PFSK-1 (cell line): ENCODE data around the gene SKAP1.

Experiments used
- FOXP2 ChIP-seq: optimal IDR thresholded peaks from 2 replicates; pipeline ENCODE3; 2011; ENCODE audit warnings: borderline replicate concordance, control low read depth, inconsistent platforms; ENCODE audit not compliant: insufficient read depth; ENCODE audit errors: extremely low read length, extremely low read depth
- POLR2AphosphoS5 ChIP-seq: IDR thresholded peaks from 2 replicates; pipeline ENCODE4 v1.6.1; 2012; ENCODE audit warnings: low read depth, mild to moderate bottlenecking, control low read depth, low read length, moderate library complexity
- SIN3A ChIP-seq: IDR thresholded peaks from 2 replicates; pipeline ENCODE4 v1.6.1; 2012; ENCODE audit warnings: mild to moderate bottlenecking, low read length, moderate library complexity, borderline replicate concordance; ENCODE audit not compliant: insufficient read depth
- TAF1 ChIP-seq: IDR thresholded peaks from 2 replicates; pipeline ENCODE4 v1.6.1; 2012; ENCODE audit warnings: low read length, control low read depth, borderline replicate concordance; ENCODE audit not compliant: insufficient read depth
- TF ChIP-seq, protein P1 (sequence below), 2 experiments: IDR thresholded peaks; 2 replicates each; pipeline versions ENCODE4 v1.6.1 to v1.8.0; 2011 to 2012; ENCODE audit warnings: low read depth in 2 of 2, low read length in 2 of 2, control low read depth in 1 of 2, inconsistent platforms in 1 of 2, mild to moderate bottlenecking in 1 of 2, moderate library complexity in 1 of 2; ENCODE audit not compliant: insufficient read depth in 1 of 2

SKAP1 gene

GRCh38 chr17:48336986-48337385, 93.0 kb downstream of the SKAP1 start:
- TF ChIP-seq POLR2AphosphoS5 (no peak), SIN3A (no peak), TAF1 (no peak), FOXP2 (no peak)
- TF ChIP-seq, protein P1, sequence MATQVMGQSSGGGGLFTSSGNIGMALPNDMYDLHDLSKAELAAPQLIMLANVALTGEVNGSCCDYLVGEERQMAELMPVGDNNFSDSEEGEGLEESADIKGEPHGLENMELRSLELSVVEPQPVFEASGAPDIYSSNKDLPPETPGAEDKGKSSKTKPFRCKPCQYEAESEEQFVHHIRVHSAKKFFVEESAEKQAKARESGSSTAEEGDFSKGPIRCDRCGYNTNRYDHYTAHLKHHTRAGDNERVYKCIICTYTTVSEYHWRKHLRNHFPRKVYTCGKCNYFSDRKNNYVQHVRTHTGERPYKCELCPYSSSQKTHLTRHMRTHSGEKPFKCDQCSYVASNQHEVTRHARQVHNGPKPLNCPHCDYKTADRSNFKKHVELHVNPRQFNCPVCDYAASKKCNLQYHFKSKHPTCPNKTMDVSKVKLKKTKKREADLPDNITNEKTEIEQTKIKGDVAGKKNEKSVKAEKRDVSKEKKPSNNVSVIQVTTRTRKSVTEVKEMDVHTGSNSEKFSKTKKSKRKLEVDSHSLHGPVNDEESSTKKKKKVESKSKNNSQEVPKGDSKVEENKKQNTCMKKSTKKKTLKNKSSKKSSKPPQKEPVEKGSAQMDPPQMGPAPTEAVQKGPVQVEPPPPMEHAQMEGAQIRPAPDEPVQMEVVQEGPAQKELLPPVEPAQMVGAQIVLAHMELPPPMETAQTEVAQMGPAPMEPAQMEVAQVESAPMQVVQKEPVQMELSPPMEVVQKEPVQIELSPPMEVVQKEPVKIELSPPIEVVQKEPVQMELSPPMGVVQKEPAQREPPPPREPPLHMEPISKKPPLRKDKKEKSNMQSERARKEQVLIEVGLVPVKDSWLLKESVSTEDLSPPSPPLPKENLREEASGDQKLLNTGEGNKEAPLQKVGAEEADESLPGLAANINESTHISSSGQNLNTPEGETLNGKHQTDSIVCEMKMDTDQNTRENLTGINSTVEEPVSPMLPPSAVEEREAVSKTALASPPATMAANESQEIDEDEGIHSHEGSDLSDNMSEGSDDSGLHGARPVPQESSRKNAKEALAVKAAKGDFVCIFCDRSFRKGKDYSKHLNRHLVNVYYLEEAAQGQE (IDR thresholded peaks at IDR 0.05; ENCODE audit: insufficient read depth in 1 of 2, low read depth in 2 of 2, low read length in 2 of 2) = no peak

DNA sequence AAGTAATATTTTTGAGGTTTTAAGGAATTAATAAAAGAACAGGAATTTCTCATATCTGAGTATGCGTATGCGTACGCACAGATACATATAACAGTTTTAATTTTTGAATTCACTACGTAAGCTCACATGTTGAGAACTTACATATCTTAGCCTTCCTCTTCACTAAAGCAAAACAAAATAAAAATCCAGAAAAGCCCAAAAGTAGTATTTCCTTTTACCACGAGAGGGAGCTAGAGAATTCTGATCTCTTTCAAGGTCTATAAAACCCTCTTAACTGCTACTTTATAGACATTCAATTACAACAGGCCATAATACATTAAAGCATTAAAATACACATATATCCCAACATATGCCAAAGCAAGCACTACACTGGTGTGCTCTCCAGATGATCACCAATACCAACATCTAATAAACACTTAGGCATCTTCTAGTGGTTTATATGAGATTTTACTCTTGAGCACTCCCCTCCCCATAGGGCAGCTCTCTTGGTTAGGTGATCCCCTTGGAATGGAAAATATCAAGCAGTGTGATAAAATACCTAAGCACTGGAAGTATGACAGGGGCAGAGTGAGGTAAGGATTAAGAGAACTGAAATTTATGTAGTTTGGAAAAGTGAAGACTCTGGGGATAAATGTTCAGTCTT, 94.0 kb downstream of the SKAP1 start:
- TF ChIP-seq, protein P1 (IDR thresholded peaks at IDR 0.05; ENCODE audit: insufficient read depth in 1 of 2, low read depth in 2 of 2, low read length in 2 of 2) = no peak
- TF ChIP-seq FOXP2 = no peak
- no peak for TF ChIP-seq POLR2AphosphoS5
- TF ChIP-seq SIN3A = no peak
- TF ChIP-seq TAF1 = no peak

DNA sequence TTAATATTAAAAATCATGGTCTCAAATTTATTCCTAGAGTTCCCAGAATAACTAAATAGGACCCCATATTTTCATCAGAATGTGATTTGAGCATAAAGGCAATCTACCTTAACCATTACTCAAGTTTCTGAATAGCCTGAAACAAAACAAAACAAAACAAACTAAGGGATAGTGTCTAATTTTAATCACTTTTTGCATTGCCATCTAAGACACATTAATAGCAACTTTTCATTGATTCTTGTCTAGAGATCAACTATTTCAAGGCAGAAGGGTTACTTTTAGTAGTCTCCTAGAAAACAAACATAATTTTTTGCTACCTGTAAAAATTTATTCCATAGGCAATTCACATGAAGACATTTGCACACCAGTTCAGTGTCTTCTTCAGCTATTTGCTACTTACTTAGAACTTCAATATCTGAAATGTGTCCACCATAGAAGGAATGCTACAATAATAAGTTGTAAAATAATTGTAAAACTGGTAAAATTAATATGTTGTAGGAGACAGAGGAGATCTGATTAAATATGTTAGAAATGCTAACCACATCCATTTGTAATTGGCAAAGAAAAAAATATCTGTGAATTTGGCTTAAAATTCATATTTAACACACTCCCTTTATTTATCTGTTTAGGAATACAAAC, 94.7 kb downstream of the SKAP1 start:
- TF ChIP-seq SIN3A = no peak
- TF ChIP-seq FOXP2 = no peak
- TF ChIP-seq, protein P1 (IDR thresholded peaks at IDR 0.05; ENCODE audit: insufficient read depth in 1 of 2, low read depth in 2 of 2, low read length in 2 of 2) = no peak
- no peak for TF ChIP-seq TAF1
- TF ChIP-seq POLR2AphosphoS5 = no peak

DNA sequence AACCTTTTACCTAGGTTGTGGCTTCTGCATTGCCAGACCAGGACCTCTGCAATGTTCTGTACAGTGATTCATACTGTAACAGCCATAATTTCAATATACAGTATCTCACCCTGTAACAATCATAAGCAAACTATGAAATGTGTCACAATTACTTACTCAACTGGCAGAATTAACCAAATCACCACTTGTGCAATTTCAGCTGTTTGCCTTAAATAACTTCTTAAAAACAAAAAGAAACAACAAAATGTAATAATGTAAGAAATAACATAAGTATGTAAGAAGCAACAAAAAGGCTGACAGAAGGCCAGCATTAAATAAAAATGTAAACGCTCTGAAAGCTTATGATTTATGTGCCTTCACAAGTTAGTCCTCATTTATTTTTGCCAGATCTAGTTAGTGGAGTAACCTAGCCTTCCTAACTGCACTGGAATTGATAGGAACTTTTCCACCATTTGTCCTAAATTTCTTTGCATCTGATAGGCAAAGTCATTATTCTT, 96.9 kb downstream of the SKAP1 start:
- TF ChIP-seq, protein P1 (IDR thresholded peaks at IDR 0.05; ENCODE audit: insufficient read depth in 1 of 2, low read depth in 2 of 2, low read length in 2 of 2) = no peak
- TF ChIP-seq POLR2AphosphoS5 (no peak), FOXP2 (no peak), TAF1 (no peak), SIN3A (no peak)

- TF ChIP-seq, protein P1 (IDR thresholded peaks at IDR 0.05; ENCODE audit: insufficient read depth in 1 of 2, low read depth in 2 of 2, low read length in 2 of 2) = no peak
- no peak for TF ChIP-seq TAF1
- TF ChIP-seq POLR2AphosphoS5 = no peak
- TF ChIP-seq SIN3A = no peak
- no peak for TF ChIP-seq FOXP2
Observed at GRCh38 chr17:48330887-48331286, 99.1 kb downstream of the SKAP1 start.
